A673 (cell line): Measurements from ENCODE around the gene BLACAT1. TPM values are rescaled to one million over a fixed set of nuclear protein-coding genes. Genes with fewer than 3 reads are reported as not detected.

Experiments used
- BruUV-seq: library from RNA; stranded (reverse); fragments of 400-500 nt; replicated peaks from 2 replicates; lab custom pipeline; 2021; lab: Mats Ljungman, UMichigan
- CTCF ChIA-PET: fragments of 300-600 bp; sonication (Branson Sonifier 250); formaldehyde crosslinking; loops from one replicate; lab custom pipeline; 2022; ENCODE audit warnings: antibody characterized with exemption; lab: Charles Lee
- POLR2A ChIA-PET: fragments of 300-600 bp; sonication (Branson Sonifier 250); formaldehyde crosslinking; loops from one replicate; lab custom pipeline; 2022; ENCODE audit warnings: antibody characterized with exemption; ENCODE audit not compliant: low non-redundant PET; lab: Charles Lee
- DNase-seq: peaks from one replicate; pipeline ENCODE4 v3.0.0-alpha.2; 2015; ENCODE audit warnings: low spot score
- H3K27ac ChIP-seq: fragments of 200-600 bp; sonication (generic); 2 replicates; pipeline ENCODE4 v1.5.1; 2016; ENCODE audit warnings: mixed run types, low read depth, mild to moderate bottlenecking, mixed read lengths, antibody characterized with exemption, low read length; ENCODE audit not compliant: poor library complexity, severe bottlenecking
- H3K27me3 ChIP-seq: fragments of 200-600 bp; sonication (generic); replicated peaks from 2 replicates; pipeline ENCODE4 v1.6.1; 2017; ENCODE audit warnings: mixed run types, low read depth, mild to moderate bottlenecking, mixed read lengths, antibody characterized with exemption, low read length; ENCODE audit not compliant: insufficient read depth, poor library complexity
- H3K36me3 ChIP-seq: fragments of 200-600 bp; sonication (generic); 2 replicates; pipeline ENCODE4 v1.6.1; 2016; ENCODE audit warnings: mixed run types, mild to moderate bottlenecking, mixed read lengths, antibody characterized with exemption, low read length; ENCODE audit not compliant: insufficient read depth, poor library complexity, severe bottlenecking
- H3K4me1 ChIP-seq: fragments of 200-600 bp; sonication (generic); 2 replicates; pipeline ENCODE4 v1.6.1; 2017; ENCODE audit warnings: mixed run types, mild to moderate bottlenecking, mixed read lengths, antibody characterized with exemption, low read length; ENCODE audit not compliant: insufficient read depth, poor library complexity, severe bottlenecking
- H3K4me3 ChIP-seq: fragments of 200-600 bp; sonication (generic); 2 replicates; pipeline ENCODE4 v1.5.1; 2016; ENCODE audit warnings: low read depth, mixed run types, mild to moderate bottlenecking, mixed read lengths, low read length; ENCODE audit not compliant: poor library complexity, severe bottlenecking
- H3K9me3 ChIP-seq: fragments of 200-600 bp; sonication (generic); 2 replicates; pipeline ENCODE4 v1.6.1; 2016; ENCODE audit warnings: mixed run types, low read depth, mild to moderate bottlenecking, mixed read lengths, antibody characterized with exemption, low read length; ENCODE audit not compliant: poor library complexity, severe bottlenecking
- EZH2 ChIP-seq: fragments of 200-600 bp; sonication (generic); IDR thresholded peaks from 2 replicates; pipeline ENCODE4 v1.6.1; 2017; ENCODE audit warnings: borderline replicate concordance, low read depth, mild to moderate bottlenecking, mixed read lengths, antibody characterized with exemption, low read length; ENCODE audit not compliant: poor library complexity, severe bottlenecking
- intact Hi-C: fragments of 100-400 bp; cut with micrococcal nuclease; formaldehyde crosslinking; loops from one replicate; pipeline ENCODE4 v1.10.0; 2022; ENCODE audit not compliant: unreplicated experiment
- total RNA-seq: library from RNA; stranded (reverse); gene quantifications from 2 replicates; pipeline ENCODE4 v1.2.3, GENCODE V29; 2021
- TF ChIP-seq, protein P1 (sequence below): fragments of 300-800, 200-600 bp; sonication (generic); conservative IDR thresholded peaks from 2 replicates; pipeline ENCODE4 v1.5.1; 2017; ENCODE audit warnings: low read depth, mild to moderate bottlenecking, antibody characterized with exemption, low read length, moderate library complexity, mixed read lengths

The BLACAT1 gene
- total RNA-seq, 1 experiment from 2014 or later, result 0.45 TPM

DNA sequence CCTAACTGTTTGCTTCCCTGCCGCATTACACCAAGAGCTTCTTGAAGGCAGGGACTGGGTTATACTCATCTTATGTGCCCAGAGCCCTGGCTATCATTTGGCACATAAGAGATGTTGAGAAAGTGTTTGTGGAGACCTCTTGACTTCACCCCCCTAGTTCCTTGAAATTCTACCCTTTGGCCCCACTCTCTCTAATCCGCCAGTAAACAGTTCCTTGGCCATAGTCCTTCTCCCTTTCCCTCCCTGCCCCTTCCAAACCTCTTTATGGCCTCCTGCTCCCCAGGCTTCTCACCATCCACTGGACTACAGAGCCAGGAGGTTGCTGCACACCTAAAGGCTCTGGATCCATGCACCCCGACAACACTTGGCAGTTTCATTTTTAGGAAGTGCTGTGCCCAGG, 47.1 kb upstream of the BLACAT1 start:
- no peaks in the 10 kb centered on the region for H3K27me3 ChIP-seq
- BruUV-seq, result no TSS peak
- POLR2A ChIA-PET, result no interaction called here

DNA sequence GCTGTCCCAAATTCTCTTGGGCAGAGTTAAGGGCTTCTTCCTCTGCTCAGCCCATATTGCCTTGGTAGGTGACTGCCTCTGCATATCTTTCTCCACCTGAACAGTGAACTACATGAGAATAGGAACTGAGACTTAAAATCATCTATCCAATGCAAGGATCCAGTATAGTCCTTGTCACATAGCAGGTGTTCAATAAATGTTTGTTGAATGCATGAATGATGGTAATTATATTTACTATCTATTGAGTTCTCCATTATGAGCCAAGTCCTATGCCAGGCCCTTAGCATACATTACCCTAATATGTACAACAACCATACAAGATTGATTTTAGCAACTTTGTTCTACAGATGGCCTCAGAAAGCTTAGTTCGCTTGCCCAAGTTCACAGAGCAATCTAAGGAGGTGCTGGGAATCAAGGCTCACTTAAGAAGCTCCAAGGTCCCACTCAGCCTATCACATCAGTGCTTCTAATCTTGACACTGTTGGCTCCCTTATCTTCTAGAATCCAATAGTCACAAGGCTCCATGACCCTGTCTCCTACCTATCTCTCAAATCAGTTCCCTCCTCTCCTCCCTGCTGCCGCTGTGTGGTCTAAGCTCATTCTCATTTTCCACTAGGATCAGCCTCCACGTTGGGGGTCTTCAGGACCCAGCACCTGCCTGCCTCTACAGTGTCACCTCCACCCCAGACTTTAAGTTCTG, 46.4 kb upstream of the BLACAT1 start:
- H3K27ac ChIP-seq, result no peak overlapping the region
- POLR2A ChIA-PET, result no interaction called here
- DNase-seq, result no peak
- CTCF ChIA-PET, result no interaction called here
- no TSS peak for BruUV-seq
- no peaks in the 10 kb centered on the region for H3K9me3 ChIP-seq
- H3K4me3 ChIP-seq, result no peak overlapping the region
- H3K36me3 ChIP-seq, result no peaks in the 10 kb centered on the region
- intact Hi-C loops, result no loop called here
- peaks cover 20% of the 10 kb centered on the region for H3K4me1 ChIP-seq
- TF ChIP-seq, protein P1, sequence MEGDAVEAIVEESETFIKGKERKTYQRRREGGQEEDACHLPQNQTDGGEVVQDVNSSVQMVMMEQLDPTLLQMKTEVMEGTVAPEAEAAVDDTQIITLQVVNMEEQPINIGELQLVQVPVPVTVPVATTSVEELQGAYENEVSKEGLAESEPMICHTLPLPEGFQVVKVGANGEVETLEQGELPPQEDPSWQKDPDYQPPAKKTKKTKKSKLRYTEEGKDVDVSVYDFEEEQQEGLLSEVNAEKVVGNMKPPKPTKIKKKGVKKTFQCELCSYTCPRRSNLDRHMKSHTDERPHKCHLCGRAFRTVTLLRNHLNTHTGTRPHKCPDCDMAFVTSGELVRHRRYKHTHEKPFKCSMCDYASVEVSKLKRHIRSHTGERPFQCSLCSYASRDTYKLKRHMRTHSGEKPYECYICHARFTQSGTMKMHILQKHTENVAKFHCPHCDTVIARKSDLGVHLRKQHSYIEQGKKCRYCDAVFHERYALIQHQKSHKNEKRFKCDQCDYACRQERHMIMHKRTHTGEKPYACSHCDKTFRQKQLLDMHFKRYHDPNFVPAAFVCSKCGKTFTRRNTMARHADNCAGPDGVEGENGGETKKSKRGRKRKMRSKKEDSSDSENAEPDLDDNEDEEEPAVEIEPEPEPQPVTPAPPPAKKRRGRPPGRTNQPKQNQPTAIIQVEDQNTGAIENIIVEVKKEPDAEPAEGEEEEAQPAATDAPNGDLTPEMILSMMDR, result no peak
- no peak for TF ChIP-seq EZH2
- no peaks in the 10 kb centered on the region for H3K27me3 ChIP-seq

More for the DNA sequence above, 47.1 kb upstream of the BLACAT1 start:
- no peaks in the 10 kb centered on the region for H3K9me3 ChIP-seq
- no peak for DNase-seq
- peaks cover 20% of the 10 kb centered on the region for H3K4me1 ChIP-seq
- intact Hi-C loops, result no loop called here
- TF ChIP-seq EZH2, result no peak
- TF ChIP-seq, protein P1, result no peak
- H3K36me3 ChIP-seq, result no peaks in the 10 kb centered on the region
- CTCF ChIA-PET, result no interaction called here
- no peak overlapping the region for H3K27ac ChIP-seq
- H3K4me3 ChIP-seq, result no peak overlapping the region

DNA sequence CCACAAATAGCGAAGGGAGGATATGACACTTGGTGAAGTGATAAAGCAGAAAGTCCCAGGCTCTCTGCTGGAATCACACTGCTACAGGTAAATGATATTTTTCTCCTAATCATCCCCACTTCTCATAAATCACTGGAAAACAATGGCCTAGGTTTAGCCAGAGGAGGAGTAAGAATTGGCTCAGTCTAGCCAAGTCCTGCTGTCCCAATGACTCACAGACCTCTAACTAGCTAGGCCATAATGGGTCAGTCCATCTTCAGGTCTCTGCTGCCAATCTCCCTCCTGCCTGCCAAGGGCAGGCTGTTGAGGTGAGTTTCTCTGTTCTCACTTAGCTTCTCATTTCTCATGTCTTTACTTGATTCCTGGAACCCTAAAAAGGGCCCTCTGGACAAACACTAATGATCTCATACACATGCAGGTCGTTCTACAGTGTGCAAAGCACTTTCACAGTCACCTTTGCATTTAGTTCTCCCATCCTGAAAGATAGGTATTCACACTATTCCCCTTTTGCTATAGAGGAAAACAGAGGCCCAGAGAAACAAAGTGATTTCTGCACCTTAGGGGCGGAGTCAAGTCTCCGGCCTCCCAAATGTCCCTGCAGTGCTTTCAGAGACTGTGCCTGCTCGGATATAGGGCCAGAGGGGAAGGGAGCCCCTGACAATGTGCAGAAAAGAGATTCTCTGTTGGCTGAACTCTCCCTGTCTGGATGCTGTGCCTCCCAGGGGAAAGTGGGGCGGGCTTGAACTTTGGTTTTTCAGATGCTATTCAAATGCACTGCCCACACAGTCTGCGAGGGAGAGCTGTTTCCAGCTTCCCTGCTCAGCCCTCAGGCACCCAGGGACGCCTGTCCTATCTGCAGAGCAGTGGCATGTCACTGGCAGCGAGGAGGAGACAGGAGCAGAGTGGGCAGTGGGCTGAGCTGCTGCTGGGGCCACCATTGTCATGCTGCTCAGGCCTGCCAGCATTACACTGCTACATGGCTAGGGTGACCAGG, 44.7 kb upstream of the BLACAT1 start:
- ChIA-PET POLR2A (no interaction called here), CTCF (no interaction called here)
- no peaks in the 10 kb centered on the region for H3K9me3 ChIP-seq
- intact Hi-C loops, result no loop called here
- TF ChIP-seq, protein P1, result no peak
- no peak for TF ChIP-seq EZH2
- BruUV-seq, result no TSS peak
- H3K4me1 ChIP-seq, result peaks cover 27% of the 10 kb centered on the region
- DNase-seq, result no peak
- H3K27me3 ChIP-seq, result no peaks in the 10 kb centered on the region
- no peak overlapping the region for H3K27ac ChIP-seq
- no peak overlapping the region for H3K4me3 ChIP-seq
- no peaks in the 10 kb centered on the region for H3K36me3 ChIP-seq
